GM18867 (cell line): Measurements from ENCODE around the gene RIBC2.
"Not testable (repeated sequence)": the region's sequence is repeated elsewhere in the genome, so short reads cannot be mapped to it uniquely, and the experiment has no call there.

ENCODE experiments used
- ATAC-seq: cut with Tn5 transposase; IDR thresholded peaks from one replicate; pipeline ENCODE4 v1.9.1; 2021; ENCODE audit warnings: mild to moderate bottlenecking, moderate library complexity; ENCODE audit not compliant: unreplicated experiment

Gene RIBC2

DNA sequence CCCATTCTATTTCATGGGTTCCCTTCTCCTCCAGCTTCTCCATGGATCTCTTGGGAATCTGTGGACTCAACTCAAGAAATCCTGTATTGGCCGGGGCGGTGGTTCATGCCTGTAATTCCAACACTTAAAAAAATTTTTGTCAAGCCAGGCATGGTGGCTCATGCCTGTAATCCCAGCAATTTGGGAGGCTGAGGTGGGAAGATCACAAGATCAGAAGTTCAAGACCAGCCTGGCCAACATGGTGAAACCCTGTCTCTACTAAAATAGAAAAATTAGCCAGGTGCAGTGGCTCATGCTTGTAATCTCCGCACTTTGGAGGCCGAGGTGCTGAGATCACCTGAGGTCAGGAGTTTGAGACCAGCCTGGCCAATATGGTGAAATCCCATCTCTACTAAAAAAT, 34.1 kb downstream of the RIBC2 start:
- not testable (repeated sequence) for ATAC-seq

DNA sequence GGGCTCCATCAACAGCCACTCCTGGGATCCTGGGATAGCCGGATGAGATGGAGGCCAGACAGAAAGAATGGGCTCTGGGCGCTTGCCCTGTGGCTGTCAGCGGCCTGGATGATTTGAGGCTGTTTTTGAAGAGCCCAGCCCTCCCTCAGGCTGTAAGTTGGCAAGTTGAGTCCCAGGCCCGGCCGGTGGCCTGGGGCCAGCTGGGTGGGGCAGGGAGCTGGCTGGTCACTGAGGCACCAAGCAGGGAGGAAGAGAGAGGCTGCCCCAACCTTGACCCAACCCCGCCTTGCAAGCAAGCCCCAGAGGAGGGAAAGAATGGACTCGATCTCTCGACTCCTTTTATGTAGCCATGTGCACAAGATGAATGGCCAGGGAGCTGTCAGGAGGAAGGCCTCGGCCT, 34.9 kb downstream of the RIBC2 start:
- no peak for ATAC-seq

DNA sequence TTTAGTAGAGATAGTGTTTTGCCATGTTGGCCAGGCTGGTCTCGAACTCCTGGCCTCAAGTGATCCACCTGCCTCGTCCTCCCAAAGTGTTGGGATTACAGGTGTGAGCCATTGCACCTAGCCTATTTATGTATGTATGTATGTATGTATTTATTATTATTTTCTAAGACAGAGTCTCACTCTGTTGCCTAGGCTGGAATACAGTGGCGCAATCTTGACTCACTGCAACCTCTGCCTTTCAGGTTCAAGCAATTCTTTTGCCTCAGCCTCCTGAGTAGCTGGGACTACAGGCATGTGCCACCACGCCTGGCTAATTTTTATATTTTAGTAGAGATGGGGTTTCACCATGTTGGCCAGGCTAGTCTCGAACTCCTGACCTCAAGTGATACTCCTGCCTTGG, 35.9 kb downstream of the RIBC2 start:
- ATAC-seq: not testable (repeated sequence)

DNA sequence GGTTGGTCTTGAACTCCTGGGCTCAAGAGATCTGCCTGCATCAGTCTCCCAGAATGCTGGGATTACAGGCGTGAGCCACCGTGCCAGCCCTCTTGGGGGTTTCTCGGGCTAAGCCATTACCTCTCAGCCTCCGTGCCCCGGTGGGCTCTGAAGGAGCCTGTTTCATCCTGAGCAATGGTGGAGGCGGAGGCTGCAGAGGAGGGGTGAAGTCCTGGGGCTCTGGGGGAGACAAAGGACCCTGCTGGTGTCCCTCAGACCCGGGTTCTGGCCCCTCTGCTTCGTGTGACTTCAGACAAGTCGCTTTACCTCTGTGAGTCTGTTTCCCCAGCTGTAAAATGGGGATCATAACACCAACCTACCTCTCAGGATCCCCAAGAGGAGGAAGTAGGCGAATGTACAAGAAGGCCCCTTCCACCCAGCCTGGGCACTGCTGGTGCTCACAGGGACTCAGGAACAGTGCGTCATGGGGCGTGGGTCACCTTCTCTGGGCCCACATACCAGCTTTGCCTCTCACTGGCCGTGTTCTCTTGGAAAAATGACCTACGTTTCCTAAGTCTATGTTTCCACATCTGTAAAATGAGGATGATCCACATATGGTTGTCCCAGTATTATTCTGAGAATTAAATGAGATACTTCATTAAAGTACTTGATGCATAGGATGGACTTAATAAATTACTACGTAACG, 36.8 kb downstream of the RIBC2 start:
- ATAC-seq: no peak

DNA sequence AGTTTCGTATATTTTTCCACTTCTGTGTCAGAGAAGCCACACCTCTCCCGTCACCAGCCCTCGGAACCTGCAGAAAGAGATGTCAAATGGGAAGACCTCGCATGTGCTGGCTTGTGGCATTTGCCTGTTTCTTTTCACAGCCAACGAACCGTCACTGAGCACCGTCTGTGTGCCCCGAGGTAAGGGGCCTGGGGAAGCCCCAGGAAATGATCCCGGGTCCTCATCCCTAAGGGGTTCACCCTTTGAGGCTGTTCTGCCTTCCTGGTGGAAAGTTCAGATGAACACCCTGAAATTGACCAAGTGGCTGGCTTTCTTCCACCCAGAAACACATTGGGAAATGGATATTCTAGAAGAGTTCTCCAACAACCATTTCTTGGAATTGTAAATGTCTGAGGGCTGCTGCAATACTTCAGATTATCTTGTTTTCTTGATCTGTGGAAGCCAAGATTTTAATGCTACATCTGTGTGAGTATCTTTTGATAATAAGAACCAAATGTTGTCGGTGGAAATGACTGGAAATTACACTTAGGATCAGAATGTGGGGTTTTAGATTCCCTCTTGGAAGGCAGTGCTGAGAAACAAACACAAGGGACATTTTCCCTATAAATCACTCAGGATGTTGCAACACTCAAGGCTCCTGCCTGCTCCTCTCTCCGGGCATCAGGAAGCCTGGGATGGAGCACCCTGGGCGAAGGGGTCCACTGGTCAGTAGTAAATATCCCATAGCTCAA, 37.6 kb downstream of the RIBC2 start:
- no peak for ATAC-seq

DNA sequence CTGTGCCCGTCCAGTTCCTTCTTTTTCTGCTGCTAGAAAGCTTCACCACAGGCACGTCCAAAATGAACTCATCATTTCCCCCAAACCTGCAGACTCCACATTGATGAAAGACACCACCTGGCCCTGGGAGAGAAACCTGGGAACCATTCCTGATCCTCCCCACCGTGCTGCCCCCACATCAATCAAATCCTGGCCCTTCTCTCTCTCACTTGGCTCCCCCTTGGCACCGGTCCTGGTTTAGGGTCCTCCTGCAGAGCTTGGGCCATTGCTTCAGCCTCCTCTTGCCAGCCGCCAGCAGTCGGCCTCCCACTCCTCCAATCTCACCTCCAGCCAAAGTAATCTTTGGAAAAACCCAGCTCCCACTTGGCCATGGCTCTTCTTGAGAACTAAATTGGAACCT, 38.5 kb downstream of the RIBC2 start:
- no peak for ATAC-seq

DNA sequence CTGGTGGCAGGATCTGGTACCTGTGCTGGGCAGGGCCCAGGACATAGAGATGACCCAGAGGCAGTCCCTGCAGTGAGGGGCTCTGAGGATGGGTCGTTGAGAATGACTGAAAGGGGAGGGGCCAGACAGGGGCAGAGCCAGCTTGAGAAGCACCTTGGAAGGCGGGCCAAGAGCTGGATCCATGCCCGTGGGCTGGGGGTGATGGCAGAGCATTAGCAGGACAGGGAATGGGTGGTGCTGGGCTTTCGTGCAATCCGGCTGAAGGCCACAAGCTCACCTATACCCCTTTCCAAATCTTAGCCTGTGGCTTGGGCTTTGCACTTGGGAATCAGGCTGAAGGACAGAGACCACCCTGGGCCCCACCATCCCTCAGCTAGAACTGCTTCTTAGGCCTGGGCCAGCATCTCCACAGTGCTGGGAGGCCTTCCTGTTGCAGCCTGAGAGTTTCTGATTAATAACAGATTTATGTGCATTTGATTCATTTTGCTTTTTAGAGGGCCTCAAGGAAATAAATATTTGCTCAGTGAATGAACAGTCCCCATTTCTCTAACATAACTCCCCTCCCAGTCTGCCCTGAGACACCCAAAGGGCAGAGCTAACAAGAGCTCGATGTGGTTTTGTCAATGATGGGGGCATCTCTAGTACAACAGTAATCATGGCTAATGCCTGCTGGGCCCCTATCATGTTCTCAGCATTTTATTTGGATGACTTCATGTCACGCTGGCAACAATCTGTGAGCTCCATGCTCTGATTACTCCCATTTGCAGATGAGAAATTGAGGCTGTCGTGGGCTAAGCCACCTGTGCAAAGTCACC, 39.3 kb downstream of the RIBC2 start:
- ATAC-seq: no peak

DNA sequence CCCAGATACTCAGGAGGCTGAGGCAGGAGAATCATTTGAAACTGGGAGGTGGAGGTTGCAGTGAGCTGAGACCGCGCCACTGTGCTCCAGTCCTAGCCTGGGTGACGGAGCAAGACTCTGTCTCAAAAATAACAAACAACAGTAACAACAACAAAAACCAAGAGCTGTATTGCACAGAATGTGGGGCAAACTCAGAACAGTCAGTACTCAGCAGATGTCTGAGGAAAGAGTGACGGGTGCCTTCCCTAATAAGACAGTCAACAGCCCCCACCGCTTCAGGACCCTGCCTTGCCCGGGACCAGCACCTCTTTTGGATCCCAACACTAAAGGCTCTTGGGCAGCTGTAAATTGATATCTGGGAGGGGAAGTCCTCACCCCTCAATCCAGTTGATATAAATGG, 40.3 kb downstream of the RIBC2 start:
- no peak for ATAC-seq

DNA sequence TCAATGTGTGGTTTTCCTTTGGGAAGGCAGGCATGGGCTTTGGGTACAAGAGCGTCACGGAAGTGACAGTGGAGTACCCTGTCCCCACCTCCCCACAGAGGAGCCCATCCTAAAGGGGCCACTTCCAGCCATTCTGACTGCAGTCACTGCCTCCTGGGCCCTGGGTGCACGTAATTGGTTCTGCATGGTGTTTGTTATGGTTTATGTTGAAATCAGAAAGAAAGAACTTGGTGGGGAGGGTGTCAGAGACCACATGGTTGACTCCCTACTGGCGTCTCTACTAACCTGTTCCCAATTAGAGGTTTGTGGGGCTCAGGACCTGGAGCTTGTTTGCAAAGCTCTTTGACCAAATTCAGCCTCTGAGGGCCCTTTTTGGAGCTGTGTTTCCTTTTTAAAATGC, 40.8 kb downstream of the RIBC2 start:
- no peak for ATAC-seq

DNA sequence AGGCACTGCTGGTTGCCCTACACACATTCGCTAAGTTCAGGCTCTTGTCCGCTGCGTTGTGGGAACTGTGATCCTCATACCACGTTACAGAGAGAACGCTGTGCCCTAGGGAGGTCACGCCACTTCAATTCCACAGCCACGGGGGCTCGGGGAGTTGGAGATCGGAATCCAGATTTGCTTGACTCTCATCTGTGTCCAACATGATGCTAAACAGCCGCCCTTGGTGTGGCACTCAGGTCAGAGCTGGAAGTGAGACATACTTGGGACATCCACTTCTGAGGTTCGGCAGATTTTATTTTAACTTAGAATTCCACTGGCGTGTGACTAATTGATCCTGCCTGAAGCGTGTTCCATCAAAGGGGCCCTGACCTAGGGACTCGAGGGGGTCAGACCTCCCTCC, 41.7 kb downstream of the RIBC2 start:
- ATAC-seq: no peak

DNA sequence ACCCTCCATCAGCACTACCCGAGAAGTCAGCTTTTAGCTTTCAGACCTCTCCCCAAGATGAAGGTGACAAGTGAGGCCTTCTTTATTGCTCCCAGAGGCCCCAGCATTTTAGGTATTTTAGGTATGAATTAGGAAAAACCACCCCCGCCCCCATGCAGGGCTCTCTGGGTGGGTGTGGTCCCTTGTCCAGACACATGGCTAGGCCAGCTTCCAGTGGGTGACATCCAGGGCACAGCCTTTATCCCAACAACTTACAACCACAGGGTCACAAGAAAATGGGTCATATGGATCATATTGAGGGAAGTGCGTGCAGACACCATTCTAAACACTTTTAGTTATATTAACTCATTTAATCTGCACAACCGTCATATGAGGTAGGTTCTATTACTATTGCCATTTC, 42.1 kb downstream of the RIBC2 start:
- no peak for ATAC-seq

DNA sequence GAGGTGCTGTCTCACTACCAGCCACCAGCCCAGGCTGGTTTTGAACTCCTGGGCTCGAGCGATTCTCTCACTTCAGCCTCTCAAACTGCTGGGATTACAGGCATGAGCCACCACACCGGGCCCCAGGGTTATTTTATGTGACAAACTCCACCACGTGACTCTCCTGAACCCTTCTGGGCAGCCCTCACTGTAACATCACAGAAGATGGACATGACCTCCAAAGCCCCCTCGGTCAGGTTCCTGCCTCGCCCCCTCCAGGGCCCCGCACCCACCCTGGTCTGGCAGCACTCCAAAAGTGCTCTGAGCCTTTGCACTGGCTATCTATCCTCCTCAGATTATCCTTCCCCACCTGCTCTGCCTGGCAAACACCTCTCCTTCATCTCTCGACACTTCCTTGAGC, 43.3 kb downstream of the RIBC2 start:
- no peak for ATAC-seq

DNA sequence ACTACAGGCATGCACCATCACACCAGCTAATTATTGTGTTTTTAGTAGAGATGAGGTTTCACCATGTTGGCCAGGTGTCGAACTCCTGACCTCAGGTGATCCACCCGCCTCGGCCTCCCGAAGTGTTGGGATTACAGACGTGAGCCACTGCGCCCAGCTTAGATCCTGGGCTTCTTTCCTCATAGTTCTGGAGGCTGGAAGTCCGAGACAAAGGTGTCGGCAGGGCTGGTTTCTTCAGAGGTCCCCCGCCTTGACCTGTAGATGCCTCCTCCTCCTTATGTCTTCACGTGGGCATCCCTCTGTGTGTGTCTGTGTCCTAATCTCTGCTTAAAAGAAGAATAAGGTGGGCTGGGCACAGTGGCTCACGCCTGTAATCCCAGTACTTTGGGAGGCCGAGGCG, 45.0 kb downstream of the RIBC2 start:
- ATAC-seq: no peak

DNA sequence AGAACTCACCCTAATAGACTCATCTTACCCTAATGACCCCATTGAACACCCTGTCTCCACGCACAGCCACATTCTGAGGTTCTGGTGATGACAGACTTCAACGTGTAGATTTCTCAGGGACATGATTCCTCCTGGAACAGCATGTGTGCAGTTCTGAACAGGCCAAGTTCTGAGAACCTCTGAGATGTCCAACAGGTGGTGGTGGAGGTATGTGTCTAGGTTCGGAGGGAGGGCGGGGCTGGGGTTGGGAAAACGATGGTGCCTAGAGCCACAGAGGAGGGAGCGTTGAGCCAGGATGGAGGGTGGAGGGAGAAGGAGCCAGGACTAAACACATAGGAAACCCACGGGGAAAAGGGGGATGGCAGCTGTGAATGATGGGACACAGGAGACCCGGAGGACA, 45.7 kb downstream of the RIBC2 start:
- no peak for ATAC-seq

DNA sequence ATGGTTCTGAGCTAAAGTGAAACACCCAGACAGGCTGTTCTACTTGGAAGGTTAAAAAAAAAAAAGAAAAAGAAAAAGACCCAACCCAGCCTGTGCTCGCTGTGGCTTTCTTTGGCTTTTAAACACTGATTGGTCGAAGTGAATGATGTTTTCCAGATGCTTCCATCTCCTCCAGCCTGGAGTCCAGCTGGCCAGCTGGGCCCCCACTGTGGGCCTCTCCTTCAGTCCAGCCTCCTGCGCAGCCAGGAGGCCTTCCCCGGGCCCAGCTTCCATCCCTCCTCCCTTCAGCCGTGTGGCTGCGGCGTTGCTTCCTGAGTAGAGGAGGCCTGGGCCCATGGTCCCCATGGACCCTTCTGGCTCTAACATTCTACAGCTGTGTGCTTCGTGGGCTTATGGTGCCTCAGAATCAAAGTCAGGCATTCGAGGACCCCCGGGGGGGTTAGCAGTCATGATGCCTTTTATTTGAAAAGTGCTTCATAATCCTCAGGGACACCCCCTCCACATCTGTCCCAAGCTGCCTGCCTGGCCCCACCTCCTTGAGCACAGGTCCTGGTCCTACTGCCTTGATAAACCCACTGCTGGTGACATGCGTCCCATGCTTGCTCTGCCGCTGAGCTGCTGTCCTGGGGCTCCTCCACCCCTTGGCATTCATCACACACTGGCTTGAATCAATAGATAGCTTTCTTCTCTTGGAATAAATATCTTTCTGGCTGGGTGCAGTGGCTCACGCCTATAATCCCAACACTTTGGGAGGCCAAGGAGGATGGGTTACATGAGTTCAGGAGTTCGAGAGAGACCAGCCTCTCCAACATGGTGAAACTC, 47.0 kb downstream of the RIBC2 start:
- ATAC-seq: no peak

DNA sequence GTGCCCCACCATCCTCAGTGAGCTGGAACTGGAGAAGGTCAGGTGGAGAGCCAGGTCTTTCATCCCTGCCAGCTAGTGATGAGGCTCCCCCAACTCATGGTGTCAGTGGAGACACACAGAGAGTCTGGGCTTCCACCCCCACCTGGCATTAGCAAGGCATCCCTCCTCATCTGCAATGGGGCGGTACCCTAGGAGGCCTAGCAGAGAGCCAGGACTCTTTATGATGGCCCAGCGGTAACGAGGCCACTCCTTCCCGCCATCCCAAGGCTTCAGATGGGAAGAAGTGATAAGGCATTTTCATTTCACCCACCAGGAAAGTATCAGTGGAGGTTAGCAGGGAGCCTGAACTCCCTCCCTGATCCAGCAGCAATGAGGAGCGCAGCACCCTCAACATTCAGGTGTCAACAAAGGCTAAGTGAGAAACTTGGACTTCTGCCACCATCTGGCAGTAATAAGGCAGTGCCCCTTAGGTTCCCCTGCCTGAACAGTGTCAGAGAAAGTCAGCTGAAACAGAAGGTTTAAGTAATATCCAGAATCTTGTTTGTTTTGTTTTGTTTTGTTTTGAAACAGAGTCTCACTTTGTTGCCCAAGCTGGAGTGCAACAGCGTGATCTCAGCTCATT, 48.7 kb downstream of the RIBC2 start:
- no peak for ATAC-seq

DNA sequence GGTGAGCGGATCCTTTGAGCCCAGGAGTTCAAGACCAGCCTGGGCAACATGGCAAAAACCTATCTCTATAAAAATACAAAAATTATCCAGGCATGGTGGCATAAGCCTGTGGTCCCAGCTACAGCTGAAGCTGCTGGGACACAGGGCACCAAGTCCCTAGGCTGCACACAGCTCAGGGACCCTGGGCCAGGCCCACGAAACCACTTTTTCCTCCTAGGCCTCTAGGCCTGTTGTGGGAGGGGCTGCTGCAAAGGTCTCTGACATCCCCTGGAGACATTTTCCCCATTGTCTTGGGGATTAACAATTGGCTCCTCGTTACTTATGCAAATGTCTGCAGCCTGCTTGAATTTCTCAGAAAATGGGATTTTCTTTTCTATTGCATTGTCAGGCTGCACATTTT, 50.2 kb downstream of the RIBC2 start:
- ATAC-seq: not testable (repeated sequence)

DNA sequence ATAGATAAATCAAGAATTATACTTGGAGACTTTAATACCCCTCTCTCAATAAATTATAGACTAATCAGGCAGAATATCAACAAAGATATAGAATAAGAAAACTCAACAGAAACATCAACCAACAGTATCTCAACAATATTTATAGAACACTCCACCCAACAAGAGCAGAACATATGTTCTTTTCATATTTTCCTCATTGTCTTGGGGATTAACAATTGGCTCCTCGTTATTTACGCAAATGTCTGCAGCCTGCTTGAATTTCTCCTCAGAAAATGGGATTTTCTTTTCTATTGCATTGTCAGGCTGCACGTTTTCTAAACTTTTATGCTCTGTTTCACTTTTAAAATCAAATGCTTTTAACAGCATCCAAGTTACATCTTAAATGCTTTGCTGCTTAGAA, 52.1 kb downstream of the RIBC2 start:
- no peak for ATAC-seq

DNA sequence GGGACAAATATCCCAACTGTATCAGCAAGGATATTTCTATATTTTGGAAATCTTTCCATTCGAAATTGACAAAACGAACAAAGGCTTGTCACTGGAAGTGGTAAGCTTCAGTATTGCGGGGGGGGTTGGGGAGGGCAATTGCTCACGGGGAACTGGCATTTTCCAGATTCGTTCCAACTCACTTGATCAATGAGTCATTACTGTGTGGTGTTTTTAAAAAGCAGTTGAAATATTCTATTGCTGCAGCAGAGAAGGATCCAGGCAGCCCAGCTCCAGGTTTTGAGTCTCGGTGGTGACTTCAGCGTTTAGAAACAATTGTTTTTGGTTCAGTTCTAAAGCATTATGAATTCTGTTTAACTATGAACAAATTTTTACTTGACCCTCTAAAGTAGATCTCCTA, 55.4 kb downstream of the RIBC2 start:
- ATAC-seq: no peak

DNA sequence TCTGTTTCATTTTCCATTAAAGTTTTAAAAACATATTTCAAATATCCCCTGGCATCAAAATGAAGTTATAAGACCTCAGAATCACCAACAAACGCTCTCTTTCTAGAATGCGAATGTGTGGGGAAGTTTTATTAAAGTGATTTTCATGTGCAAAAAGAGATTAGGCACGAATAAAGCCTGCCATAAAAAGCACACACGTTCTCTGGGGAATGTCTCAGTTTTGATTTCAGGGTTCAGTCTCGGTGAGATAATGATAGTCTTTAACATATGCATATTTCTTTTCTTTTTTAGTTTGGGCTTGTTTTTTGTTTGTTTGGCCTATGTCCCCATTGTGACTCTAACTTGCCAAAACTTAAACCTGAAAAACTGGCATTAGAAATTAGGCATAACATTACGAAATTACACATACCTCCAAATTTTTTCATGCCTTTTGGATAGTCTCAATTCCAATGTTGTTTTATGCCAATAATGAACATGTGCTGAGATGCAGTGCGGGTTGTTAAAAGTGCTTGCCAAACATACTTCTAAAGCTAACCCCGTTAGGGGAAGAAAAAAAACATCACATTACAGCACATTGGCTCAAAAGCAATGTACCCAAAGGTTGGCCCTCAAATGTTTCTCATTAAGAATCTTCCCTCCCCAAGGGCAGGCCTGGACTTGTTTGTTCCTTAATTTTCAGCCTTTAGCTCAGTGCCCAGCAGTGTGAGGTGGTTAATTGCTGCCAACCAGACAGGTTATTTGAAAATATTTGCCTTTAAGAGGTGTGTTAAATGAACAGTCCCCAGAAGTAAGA, 56.0 kb downstream of the RIBC2 start:
- ATAC-seq: no peak
